Suprapubic skin (tissue), 4 donors: ENCODE measurements around the gene RHOV. TPM values are rescaled to one million over a fixed set of nuclear protein-coding genes. Genes with fewer than 3 reads are reported as not detected.

Experiments used
- DNase-seq, 2 donors: peaks; one replicate each; pipeline ENCODE4 v3.0.0-alpha.2; 2019; ENCODE audit warnings: low spot score in 2 of 2
- H3K27ac ChIP-seq: fragments of 200-600 bp; sonication (generic); one replicate; pipeline ENCODE4 v1.5.1; 2019
- H3K27me3 ChIP-seq: fragments of 200-600 bp; sonication (generic); one replicate; pipeline ENCODE4 v1.5.1; 2019
- H3K36me3 ChIP-seq: fragments of 200-600 bp; sonication (generic); one replicate; pipeline ENCODE4 v1.5.1; 2019
- H3K4me1 ChIP-seq: fragments of 200-600 bp; sonication (generic); one replicate; pipeline ENCODE4 v1.5.1; 2019
- H3K4me3 ChIP-seq: fragments of 200-600 bp; sonication (generic); one replicate; pipeline ENCODE4 v1.5.1; 2019; ENCODE audit warnings: mild to moderate bottlenecking
- H3K9me3 ChIP-seq: fragments of 200-600 bp; sonication (generic); one replicate; pipeline ENCODE4 v1.5.1; 2019
- EP300 ChIP-seq: sonication (generic); formaldehyde crosslinking; IDR thresholded peaks from one replicate; pipeline ENCODE4 v1.6.1; 2017; ENCODE audit warnings: antibody characterized with exemption
- POLR2A ChIP-seq, 2 donors: fragments of 450-650 bp; IDR thresholded peaks; one replicate each; pipeline ENCODE4 v1.6.1; 2017; ENCODE audit warnings: antibody characterized with exemption in 2 of 2, mild to moderate bottlenecking in 2 of 2, moderate library complexity in 2 of 2
- POLR2AphosphoS5 ChIP-seq, 3 donors: sonication (generic); formaldehyde crosslinking; IDR thresholded peaks; one replicate each; pipeline ENCODE4 v1.6.1; 2017; ENCODE audit warnings: antibody characterized with exemption in 3 of 3
- WGBS: methylation state at CpG from one replicate; pipeline ENCODE4 v1.1.5; 2018; 5-methylcytosine and 5-hydroxymethylcytosine counted together
- total RNA-seq, 4 donors: library from RNA; depleted of rRNA; stranded (reverse); fragments of >200 nt; gene quantifications; one replicate each; pipeline ENCODE4 v1.1.0, GENCODE V29; 2016
- TF ChIP-seq, protein P1 (sequence below), 2 donors: fragments of 200-600 bp in 1 of 2; fragments of 450-650 bp in 1 of 2; sonication (generic) in 1 of 2; IDR thresholded peaks; one replicate each; pipeline ENCODE4 v1.5.1; 2016 to 2019; ENCODE audit warnings: antibody characterized with exemption in 2 of 2, mild to moderate bottlenecking in 1 of 2, moderate library complexity in 1 of 2

Gene RHOV
- total RNA-seq, 4 donors from 2014 or later, result 46.9 to 96.3 (median 79.7) TPM

DNA sequence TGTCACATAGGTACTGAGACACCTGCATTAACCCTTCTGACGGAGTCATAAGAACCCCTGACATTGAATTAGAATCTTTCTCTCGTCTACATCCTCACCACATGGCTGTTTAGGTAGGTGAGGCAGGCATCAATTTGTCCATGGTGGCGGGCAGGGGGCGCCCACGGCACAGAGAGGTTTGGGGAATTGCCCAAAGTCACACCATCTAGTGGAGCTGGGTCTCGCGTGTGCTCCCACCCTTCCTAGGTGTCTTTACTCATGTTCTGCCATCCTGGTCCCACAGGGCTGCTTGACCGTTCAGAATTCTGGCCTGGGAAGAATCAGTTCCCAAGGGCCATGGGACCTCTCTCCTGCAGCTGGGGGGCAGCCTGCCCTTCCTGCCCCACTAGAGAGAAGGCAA, 40.5 kb upstream of the RHOV start:
- Histone ChIP-seq H3K36me3 (no peaks in the 10 kb centered on the region), H3K27me3 (no peaks in the 10 kb centered on the region), H3K9me3 (no peaks in the 10 kb centered on the region), H3K4me3 (no peak overlapping the region), H3K27ac (no peak overlapping the region), H3K4me1 (peaks cover 4% of the 10 kb centered on the region)
- WGBS, result 87% methylated on average over 7 of the region's 8 CpGs
- DNase-seq, result no peak
- TF ChIP-seq EP300 (no peak), POLR2AphosphoS5 (IDR thresholded peaks at IDR 0.05) (no peak), POLR2A (IDR thresholded peaks at IDR 0.05) (no peak)
- TF ChIP-seq, protein P1, sequence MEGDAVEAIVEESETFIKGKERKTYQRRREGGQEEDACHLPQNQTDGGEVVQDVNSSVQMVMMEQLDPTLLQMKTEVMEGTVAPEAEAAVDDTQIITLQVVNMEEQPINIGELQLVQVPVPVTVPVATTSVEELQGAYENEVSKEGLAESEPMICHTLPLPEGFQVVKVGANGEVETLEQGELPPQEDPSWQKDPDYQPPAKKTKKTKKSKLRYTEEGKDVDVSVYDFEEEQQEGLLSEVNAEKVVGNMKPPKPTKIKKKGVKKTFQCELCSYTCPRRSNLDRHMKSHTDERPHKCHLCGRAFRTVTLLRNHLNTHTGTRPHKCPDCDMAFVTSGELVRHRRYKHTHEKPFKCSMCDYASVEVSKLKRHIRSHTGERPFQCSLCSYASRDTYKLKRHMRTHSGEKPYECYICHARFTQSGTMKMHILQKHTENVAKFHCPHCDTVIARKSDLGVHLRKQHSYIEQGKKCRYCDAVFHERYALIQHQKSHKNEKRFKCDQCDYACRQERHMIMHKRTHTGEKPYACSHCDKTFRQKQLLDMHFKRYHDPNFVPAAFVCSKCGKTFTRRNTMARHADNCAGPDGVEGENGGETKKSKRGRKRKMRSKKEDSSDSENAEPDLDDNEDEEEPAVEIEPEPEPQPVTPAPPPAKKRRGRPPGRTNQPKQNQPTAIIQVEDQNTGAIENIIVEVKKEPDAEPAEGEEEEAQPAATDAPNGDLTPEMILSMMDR (IDR thresholded peaks at IDR 0.05), result no peak

DNA sequence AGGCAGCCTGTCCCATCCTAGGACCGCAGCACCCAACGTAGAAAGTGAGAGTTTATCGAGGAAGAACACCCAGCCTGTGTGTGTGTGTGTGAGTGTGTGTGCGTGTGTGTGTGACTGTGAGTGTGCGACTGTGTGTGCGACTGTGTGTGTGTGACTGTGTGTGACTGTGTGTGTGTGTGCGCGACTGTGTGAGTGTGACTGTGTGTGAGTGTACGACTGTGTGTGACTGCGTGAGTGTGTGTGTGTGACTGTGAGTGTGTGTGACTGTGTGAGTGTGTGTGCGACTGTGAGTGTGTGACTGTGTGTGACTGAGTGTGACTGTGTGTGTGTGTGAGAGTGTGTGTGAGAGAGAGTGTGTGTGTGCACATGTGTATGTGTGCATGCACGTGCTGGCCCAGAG, 40.0 kb upstream of the RHOV start:
- Histone ChIP-seq H3K27ac (no peak overlapping the region), H3K4me1 (peaks cover 4% of the 10 kb centered on the region), H3K27me3 (no peaks in the 10 kb centered on the region), H3K9me3 (no peaks in the 10 kb centered on the region), H3K4me3 (no peak overlapping the region), H3K36me3 (no peaks in the 10 kb centered on the region)
- 91% methylated on average over 12 of the region's 12 CpGs for WGBS
- TF ChIP-seq EP300 (no peak), POLR2AphosphoS5 (IDR thresholded peaks at IDR 0.05) (no peak)
- TF ChIP-seq, protein P1 (IDR thresholded peaks at IDR 0.05), result no peak
- DNase-seq, result no peak

- no peak for DNase-seq
- WGBS, result 86% methylated on average over 4 of the region's 6 CpGs
- no peaks in the 10 kb centered on the region for H3K27me3 ChIP-seq
- H3K4me1 ChIP-seq, result peaks cover 8% of the 10 kb centered on the region
- no peak overlapping the region for H3K4me3 ChIP-seq
- H3K27ac ChIP-seq, result no peak overlapping the region
- no peaks in the 10 kb centered on the region for H3K9me3 ChIP-seq
- no peaks in the 10 kb centered on the region for H3K36me3 ChIP-seq
- no peak for TF ChIP-seq POLR2AphosphoS5 (IDR thresholded peaks at IDR 0.05)
- no peak for TF ChIP-seq POLR2A (IDR thresholded peaks at IDR 0.05)
- TF ChIP-seq EP300, result no peak
- TF ChIP-seq, protein P1 (IDR thresholded peaks at IDR 0.05), result no peak
Measured at GRCh38 chr15:40912478-40912877, 38.4 kb upstream of the RHOV start.

- H3K4me3 ChIP-seq, result no peak overlapping the region
- peaks cover 16% of the 10 kb centered on the region for H3K4me1 ChIP-seq
- H3K9me3 ChIP-seq, result no peaks in the 10 kb centered on the region
- DNase-seq, result no peak
- H3K27ac ChIP-seq, result no peak overlapping the region
- H3K27me3 ChIP-seq, result no peaks in the 10 kb centered on the region
- no peak for TF ChIP-seq POLR2AphosphoS5 (IDR thresholded peaks at IDR 0.05)
- TF ChIP-seq EP300, result no peak
- no peak for TF ChIP-seq POLR2A (IDR thresholded peaks at IDR 0.05)
- TF ChIP-seq, protein P1 (IDR thresholded peaks at IDR 0.05), result no peak
- H3K36me3 ChIP-seq, result no peaks in the 10 kb centered on the region
- WGBS, result 88% methylated on average over 1 of the region's 2 CpGs
Measured at GRCh38 chr15:40911693-40912092, 37.7 kb upstream of the RHOV start.

- Histone ChIP-seq H3K27ac (no peak overlapping the region), H3K4me3 (no peak overlapping the region), H3K27me3 (no peaks in the 10 kb centered on the region)
Measured at GRCh38 chr15:40911141-40911540, 37.1 kb upstream of the RHOV start.

More at GRCh38 chr15:40911141-40911540, 37.1 kb upstream of the RHOV start:
- H3K36me3 ChIP-seq, result no peaks in the 10 kb centered on the region
- TF ChIP-seq, protein P1 (IDR thresholded peaks at IDR 0.05), result no peak
- TF ChIP-seq POLR2A (IDR thresholded peaks at IDR 0.05), result no peak
- TF ChIP-seq EP300, result no peak
- no peak for TF ChIP-seq POLR2AphosphoS5 (IDR thresholded peaks at IDR 0.05)
- peaks cover 22% of the 10 kb centered on the region for H3K4me1 ChIP-seq
- no peak for DNase-seq
- WGBS, result 76% methylated on average over 7 of the region's 7 CpGs
- no peaks in the 10 kb centered on the region for H3K9me3 ChIP-seq
